Femur (tissue), 1 donor: ENCODE measurements around the gene METTL24.
"Not testable (repeated sequence)": the region's sequence is repeated elsewhere in the genome, so short reads cannot be mapped to it uniquely, and the experiment has no call there.

ENCODE experiments used
- DNase-seq: peaks from one replicate; pipeline ENCODE4 v3.0.0-alpha.2; 2017

The METTL24 gene

GRCh38 chr6:110360676-110361075 lies 2.5 kb upstream of the METTL24 start:
- no peak for DNase-seq

GRCh38 chr6:110359556-110359955 lies 1.4 kb upstream of the METTL24 start:
- DNase-seq = no peak

GRCh38 chr6:110358553-110359160 lies 508 bp upstream of the METTL24 start:
- no peak for DNase-seq

GRCh38 chr6:110357298-110357663 lies 868 bp downstream of the METTL24 start:
- no peak for DNase-seq

GRCh38 chr6:110356778-110357177 lies 1.4 kb downstream of the METTL24 start:
- DNase-seq = no peak

DNA sequence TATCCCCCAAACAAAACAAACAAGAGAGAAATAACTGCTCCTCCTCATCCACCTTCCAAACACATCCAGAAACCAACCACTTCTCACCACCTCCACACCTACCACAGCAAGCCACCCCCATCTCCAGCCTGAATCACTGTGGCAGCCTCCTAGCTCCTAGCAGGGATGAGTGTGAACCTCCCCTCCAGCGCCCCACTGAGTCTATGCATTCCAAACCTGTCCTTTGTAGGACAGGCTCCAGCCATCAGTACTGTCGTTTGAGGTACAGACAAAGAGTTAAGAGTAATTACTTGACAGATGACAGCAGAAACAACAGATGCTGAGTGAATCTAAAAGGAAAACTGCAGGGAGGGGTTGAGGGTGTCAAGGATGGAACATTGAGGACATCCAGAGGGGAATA lies 2.4 kb downstream of the METTL24 start:
- no peak for DNase-seq

- DNase-seq = no peak
These were observed 3.1 kb downstream of the METTL24 start for GRCh38 chr6:110355022-110355421.

GRCh38 chr6:110354153-110354552 lies 4.0 kb downstream of the METTL24 start:
- no peak for DNase-seq

GRCh38 chr6:110353457-110354001 lies 4.6 kb downstream of the METTL24 start:
- DNase-seq = no peak

DNA sequence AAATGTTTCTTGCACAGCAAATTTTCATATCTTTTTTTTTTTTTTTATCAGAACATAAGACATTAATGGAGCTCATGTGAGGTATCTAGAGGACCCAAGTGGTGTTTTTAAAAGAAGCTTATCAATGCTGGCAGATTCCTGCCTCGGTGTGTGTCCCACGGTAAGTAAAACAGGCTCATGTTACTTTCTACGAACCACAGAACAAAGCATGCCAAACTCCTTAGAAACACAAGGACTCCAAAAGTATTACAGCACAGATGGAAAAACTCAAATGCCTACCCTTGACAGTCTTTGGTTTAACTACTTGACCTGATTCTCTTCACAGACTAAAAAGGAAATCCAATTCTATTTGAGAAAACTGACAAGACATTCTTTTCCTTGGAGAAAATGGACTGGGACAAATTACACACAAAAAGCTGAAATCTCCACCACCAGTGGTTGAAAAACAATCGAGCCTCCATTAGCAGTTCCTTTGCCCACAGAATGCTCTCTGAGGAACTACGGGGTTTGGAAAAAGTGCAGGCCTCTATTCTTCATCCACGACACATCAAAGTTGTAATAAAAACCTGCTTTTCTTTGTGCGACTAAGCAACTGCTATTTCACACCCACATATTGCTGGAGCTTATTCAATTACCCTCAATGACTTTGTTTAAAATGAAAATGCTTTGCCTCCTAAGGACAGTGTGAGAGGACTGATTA lies 5.4 kb downstream of the METTL24 start:
- DNase-seq = no peak

DNA sequence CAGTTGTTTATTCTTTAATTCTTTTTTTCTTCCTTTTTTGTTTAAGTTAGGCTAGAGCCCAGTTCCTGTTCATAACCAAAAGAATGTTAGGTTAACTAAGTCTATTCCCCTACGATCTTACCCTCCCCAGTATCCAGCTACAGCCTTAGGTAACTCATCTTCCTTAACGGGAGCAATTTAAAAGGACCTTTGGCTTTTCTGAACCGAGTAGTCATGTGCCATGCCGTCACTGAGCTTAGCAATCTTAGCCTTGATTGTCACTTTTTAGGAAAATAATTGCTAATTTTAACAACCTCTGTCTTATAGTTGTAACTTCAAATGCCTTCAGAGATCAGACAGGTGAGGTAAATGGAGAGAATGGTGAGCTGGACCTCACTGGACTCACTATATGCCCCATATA lies 6.2 kb downstream of the METTL24 start:
- no peak for DNase-seq

DNA sequence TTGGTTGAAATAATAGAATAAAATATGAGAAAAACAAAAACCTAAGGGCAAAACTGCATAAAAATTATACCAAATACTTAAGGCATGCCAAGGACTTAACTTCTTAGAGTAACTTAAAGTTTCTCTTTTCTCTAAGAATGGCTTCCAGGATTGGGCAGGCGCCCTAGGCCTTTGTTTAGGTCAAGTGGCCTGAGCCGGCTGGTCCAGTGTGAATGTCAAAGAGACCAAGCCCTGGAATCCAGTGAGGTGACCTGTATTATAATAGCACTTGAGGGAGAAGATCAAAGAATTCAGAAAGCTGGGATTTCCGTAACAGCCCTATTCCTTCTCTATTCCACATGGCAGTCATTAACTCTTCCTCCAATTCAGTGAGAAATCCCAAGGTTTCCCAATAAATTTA lies 6.6 kb downstream of the METTL24 start:
- no peak for DNase-seq

DNA sequence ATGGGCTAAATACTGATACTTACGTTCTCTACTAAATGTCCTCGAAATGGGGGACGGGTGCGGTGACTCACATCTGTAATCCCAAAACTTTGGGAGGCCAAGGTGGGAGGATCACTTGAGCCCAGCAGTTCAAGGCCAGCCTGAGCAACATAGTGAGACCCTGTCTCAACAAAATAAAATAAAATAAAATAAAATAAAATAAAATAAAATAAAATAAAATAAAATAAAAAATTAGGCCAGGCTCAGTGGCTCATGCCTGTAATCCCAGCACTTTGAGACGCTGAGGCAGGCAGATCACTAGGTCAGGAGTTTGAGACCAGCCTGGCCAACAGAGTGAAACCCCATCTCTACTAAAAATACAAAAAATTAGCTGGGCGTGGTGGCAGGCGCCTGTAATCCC lies 7.6 kb downstream of the METTL24 start:
- not testable (repeated sequence) for DNase-seq

DNA sequence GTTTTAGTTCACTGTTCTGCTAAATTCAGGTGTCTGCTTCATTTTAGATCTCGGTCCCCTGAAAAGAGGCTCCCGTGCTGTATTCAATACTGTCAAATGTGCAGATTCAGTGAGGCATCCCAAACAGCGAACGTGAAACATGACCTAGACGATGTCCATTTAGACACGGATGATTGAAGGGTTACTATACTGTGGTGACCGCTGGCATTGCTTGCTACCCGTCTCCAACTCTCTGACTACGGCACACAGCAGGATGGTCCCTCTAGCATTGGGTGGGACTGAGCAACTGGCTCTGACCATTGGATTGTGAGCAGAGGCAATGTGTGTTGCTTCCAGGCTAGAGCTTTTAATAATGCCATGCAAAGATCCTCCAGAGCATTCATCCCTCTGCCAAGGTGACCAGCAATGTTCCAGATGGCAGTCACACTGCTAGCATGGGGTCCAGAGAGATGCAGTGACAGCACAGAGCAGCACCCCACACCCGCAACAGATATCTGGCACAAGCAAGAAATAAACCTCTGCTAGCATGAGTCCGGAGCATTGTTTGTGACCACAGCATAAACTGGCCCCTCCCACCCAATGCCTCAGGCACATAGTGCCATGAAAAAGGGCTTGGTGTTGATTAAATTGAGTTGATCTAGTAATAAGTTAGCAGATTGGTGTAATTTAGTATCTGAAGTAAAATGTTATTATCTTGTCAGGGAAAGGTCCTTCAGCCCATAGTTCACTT lies 9.0 kb downstream of the METTL24 start:
- DNase-seq = no peak

GRCh38 chr6:110345025-110345424 lies 13.1 kb downstream of the METTL24 start:
- DNase-seq = no peak

GRCh38 chr6:110342759-110343158 lies 15.4 kb downstream of the METTL24 start:
- DNase-seq = no peak

- no peak for DNase-seq
These were observed 16.2 kb downstream of the METTL24 start for GRCh38 chr6:110341663-110342596.

GRCh38 chr6:110341067-110341466 lies 17.1 kb downstream of the METTL24 start:
- DNase-seq = no peak

DNA sequence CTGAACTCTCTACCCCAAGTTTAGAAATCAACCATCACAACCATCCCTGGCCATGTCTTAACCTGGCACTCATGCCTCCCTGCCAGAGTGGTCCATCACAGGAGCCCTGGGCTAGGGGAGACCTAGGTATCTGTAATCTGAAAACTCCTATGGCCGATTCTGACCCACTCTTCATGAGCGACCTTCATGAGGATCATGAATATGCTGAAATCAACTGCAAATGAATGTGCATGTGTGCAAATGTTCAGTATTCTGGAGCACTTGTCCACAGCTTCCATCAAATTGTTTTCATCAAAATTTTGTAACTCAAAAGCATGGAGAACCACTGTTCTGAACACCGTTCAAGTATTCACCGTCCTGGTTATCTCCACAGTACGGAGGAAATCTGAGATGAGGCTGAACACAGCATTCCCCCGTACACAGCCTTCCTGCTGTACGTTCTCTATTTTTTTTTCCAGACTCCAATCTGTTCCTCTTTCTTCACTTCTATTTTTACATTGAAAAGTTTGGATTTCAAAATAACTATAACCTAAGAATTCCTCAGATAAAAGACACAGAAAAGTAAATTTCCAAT lies 17.7 kb downstream of the METTL24 start:
- no peak for DNase-seq

DNA sequence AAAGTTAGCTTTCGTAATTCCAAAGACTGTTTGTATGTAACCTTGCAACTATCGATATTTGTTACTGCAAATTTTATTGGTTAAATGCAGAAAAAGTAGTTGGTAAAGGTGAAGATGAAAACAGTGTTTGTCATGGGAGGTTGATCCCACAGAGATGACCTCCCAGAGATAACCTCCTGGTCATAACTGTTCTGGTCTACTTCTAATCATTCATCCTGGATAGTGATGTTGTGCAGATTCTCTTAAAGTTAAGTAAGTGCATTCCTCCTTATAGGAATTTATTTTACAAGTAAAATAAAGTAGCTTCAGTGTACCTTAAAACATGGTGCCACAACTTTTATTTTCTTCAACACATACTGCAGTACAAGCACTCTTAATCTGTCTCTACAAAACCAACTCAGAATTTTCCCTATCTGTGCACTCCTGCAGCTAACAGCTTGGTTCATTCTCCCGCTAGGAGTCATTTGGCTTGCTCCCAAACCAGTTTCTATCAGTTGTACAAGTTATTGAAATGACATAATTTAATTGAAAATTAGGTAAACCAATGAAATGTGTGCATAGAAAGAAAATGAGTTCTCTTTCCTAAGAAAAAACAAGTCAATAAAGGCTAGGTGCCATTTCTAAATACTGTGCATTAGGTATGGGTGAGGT lies 19.2 kb downstream of the METTL24 start:
- DNase-seq = no peak

DNA sequence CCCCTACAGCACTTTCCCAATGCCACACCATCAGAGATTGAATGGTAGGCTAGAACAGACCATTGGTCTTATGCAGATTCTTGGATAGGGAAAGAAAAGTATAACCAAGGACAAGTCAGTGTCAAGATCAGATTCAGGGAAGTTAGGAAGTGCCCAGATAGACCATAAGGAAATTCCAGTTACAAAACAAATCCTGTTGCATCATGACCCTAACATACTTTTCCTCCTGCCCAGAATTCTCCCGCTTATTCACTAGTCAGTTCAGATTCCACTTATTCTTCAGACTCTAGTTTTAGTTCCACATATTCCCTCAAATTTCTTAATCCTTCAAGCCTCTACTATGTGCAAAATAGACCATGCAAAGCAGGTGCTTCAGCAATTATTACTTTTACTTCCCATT lies 20.7 kb downstream of the METTL24 start:
- DNase-seq = no peak
